Heart right ventricle (tissue), 16 donors: ENCODE data around the gene CHD9NB. TPM values are rescaled to one million over a fixed set of nuclear protein-coding genes. Genes with fewer than 3 reads are reported as not detected.
A peak's percentile ranks its signal among the peaks of the same experiment; 100 is the strongest.

Experiments used
- ATAC-seq, 8 donors: fragments of 200-7000 bp; cut with Tn5 transposase; one replicate each; pipeline ENCODE4 v1.9.1; 2020; ENCODE audit warnings: mild to moderate bottlenecking in 8 of 8, moderate library complexity in 8 of 8, moderate number of reproducible peaks in 1 of 8
- DNase-seq, 2 donors: peaks; one replicate each; pipeline ENCODE4 v3.0.0-alpha.2; 2020
- H3K27ac ChIP-seq, 10 donors: fragments of 200-600 bp; sonication (generic) in 2 of 10; one replicate each; pipeline versions ENCODE4 v1.5.0 to v1.8.0; 2020 to 2022; ENCODE audit warnings: mild to moderate bottlenecking in 3 of 10
- H3K27me3 ChIP-seq, 7 donors: fragments of 200-600 bp; one replicate each; pipeline ENCODE4 v1.8.0; 2021 to 2022; ENCODE audit warnings: mild to moderate bottlenecking in 2 of 7
- H3K36me3 ChIP-seq, 9 donors: fragments of 200-600 bp; sonication (generic) in 1 of 9; one replicate each; pipeline versions ENCODE4 v1.5.0 to v1.8.0; 2020 to 2022; ENCODE audit warnings: mild to moderate bottlenecking in 2 of 9
- H3K4me1 ChIP-seq, 9 donors: fragments of 200-600 bp; sonication (generic) in 1 of 9; one replicate each; pipeline versions ENCODE4 v1.5.0 to v1.8.0; 2020 to 2022; ENCODE audit warnings: mild to moderate bottlenecking in 4 of 9
- H3K4me3 ChIP-seq, 10 donors: fragments of 200-600 bp; sonication (generic) in 2 of 10; one replicate each; pipeline versions ENCODE4 v1.5.0 to v1.8.0; 2020 to 2022; ENCODE audit warnings: mild to moderate bottlenecking in 7 of 10, moderate library complexity in 2 of 10
- H3K9me3 ChIP-seq, 11 donors: fragments of 200-600 bp in 10 of 11; sonication (generic) in 2 of 11; one replicate each; pipeline versions ENCODE4 v1.5.0 to v1.8.0; 2013 to 2022; ENCODE audit warnings: mild to moderate bottlenecking in 2 of 11, control low read depth in 1 of 11, moderate library complexity in 1 of 11
- WGBS, 2 donors: extraction: QIAGEN DNeasy Blood & Tissue Kit; methylation state at CpG; one replicate each; pipeline ENCODE4 v1.1.7; 2013; ENCODE audit warnings: inconsistent platforms in 1 of 2; 5-methylcytosine and 5-hydroxymethylcytosine counted together
- intact Hi-C, 10 donors: fragments of 100-400 bp; cut with DNase I; formaldehyde crosslinking; loops; one replicate each; pipeline versions ENCODE4 v1.11.1 to v1.14.2; 2022
- polyA plus RNA-seq, 2 donors: library from polyadenylated mRNA; stranded (reverse); fragments of 200-250 nt; gene quantifications; one replicate each; pipeline ENCODE4 v1.2.3, GENCODE V29; 2013
- total RNA-seq, 10 donors: library from RNA; stranded (reverse); fragmentation: NEBNext Ultra II Directional in 3 of 10; extraction: Animal tissue kit (Norgen Biotek cat#: 25700) in 3 of 10; gene quantifications; one replicate each; pipeline versions ENCODE4 v1.2.1 to v1.2.4, GENCODE V29; 2021 to 2023
- TF ChIP-seq, protein P1 (sequence below), 9 donors: fragments of 200-600 bp; sonication (generic) in 2 of 9; IDR thresholded peaks; one replicate each; pipeline versions ENCODE4 v1.5.0 to v1.8.0; 2021 to 2022; ENCODE audit warnings: antibody characterized with exemption in 9 of 9, mild to moderate bottlenecking in 5 of 9, moderate library complexity in 1 of 9
- donor health status: Arrhythmogenic right ventricular cardiomyopathy.
- donor health status: ischemic (EF 13 %, LVEDD 7.1; RV severe dilation, severe dysfunction).
- donor health status: healthy with polysubstance abuse.
- donor health status: DM: no; HTN: yes; CAD: no.
- donor health status: DM: no; HTN: no; CAD: no.
- donor health status: ischemic (EF 25% LVEDD 6.9; RV normal size, moderate dysfunction).
- donor health status: ischemic (EF 25% LVEDD 5.7; RV mildly dilated, moderate dysfunction).
- donor health status: healthy.
- donor health status: DM: yes; HTN: yes; CAD: no.
- donor health status: Ischemic cardiomyopathy.
- donor health status: ischemic (EF 35%, LVEDD 5.7; RV mildly dilated, moderate dysfunction).
- donor health status: nonischemic (EF 11% LVEDD 7.7; RV severe dilation, severe dysfunction).
- donor health status: DM: yes; HTN: yes; CAD: no.
- donor health status: PGD.
- donor health status: ischemic (EF 29% LVEDD 5.4; RV normal size, mild dysfunction).
- donor health status: nonischemic (EF 23%, LVEDD 6.1; RV moderate dilation, normal function).

Gene CHD9NB
- total and polyA plus RNA-seq, 12 donors, result 0.17 to 1.5 (median 0.51) TPM; not detected in 2

DNA sequence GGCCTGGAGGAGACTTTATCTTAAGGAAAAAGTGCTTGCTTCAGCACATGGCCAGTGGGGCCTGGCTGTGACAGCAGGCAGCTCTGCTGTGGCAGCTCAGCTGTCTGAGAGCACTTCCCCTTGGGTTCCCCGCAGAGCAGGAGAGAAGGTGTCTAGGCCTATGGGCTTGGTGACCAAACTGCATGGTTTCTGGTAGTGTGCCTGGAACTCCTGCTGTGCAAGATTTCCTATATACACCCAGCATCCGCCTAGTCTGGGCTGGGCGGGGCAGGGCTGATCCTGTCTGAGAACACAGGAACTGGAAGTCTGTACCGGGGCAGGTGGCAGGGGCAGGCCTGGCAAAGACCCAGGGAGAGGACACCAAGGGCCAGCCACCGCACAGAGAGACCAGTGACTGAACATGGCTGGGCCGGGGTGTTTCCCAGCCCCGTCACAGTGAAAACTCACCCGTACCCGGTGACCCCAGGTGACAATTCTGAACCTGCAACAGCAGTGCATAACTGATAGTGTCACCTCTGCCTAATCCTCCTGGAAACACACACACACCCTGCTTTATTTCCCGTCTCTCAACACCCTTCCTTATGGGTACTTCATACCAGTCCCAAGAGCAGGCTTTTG is 41.4 kb upstream of the CHD9NB start:
- TF ChIP-seq, protein P1, sequence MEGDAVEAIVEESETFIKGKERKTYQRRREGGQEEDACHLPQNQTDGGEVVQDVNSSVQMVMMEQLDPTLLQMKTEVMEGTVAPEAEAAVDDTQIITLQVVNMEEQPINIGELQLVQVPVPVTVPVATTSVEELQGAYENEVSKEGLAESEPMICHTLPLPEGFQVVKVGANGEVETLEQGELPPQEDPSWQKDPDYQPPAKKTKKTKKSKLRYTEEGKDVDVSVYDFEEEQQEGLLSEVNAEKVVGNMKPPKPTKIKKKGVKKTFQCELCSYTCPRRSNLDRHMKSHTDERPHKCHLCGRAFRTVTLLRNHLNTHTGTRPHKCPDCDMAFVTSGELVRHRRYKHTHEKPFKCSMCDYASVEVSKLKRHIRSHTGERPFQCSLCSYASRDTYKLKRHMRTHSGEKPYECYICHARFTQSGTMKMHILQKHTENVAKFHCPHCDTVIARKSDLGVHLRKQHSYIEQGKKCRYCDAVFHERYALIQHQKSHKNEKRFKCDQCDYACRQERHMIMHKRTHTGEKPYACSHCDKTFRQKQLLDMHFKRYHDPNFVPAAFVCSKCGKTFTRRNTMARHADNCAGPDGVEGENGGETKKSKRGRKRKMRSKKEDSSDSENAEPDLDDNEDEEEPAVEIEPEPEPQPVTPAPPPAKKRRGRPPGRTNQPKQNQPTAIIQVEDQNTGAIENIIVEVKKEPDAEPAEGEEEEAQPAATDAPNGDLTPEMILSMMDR (IDR thresholded peaks at IDR 0.05), result no peak
- no peaks in the 10 kb centered on the region for H3K36me3 ChIP-seq
- no peaks in the 10 kb centered on the region for H3K9me3 ChIP-seq
- no peak overlapping the region for H3K4me3 ChIP-seq
- no peaks in the 10 kb centered on the region for H3K27me3 ChIP-seq
- peaks cover 40 to 88% (median 80%) of the 10 kb centered on the region in 9 donors for H3K4me1 ChIP-seq
- intact Hi-C loops, result loop anchor here in 4 of 10 donors (5.0 kb wide), 3 partner anchors 33 to 38 kb away; no protein-coding TSS in a partner anchor
- DNase-seq, result peak; percentile 52 to 61
- peak overlapping the region; percentile 38 to 97 (median 72) for H3K27ac ChIP-seq
- WGBS, 2 donors, result 52 to 61% methylated on average over 10 of the region's 10 CpGs
- peak in 2 of 8 donors; percentile 4 to 6 for ATAC-seq

DNA sequence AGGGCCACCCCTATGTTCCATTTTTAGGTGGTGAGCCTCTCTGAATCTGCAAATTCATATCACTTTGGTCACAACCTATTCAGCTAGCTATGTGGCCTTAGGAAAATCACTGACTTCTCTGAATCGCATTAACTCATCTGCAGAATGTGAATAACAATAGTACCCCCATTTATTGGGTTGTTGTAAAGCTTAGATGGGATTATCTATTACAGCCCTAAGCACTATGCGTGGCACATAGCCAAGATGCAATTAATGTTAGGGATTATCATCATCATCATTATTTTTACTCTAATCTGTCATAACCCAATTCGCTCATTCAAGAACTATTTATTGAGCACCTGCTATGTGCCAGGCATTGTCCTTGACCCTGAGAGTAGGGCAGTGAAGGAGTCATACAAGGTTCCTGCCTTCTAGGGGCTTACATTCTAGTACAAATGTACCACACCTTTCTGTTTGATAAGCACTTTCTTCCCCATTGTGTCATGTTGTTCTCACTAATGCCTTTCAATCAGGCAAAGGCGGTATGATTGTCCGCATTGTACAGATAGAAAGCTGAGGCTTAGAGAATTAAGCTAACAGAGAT is 40.6 kb upstream of the CHD9NB start:
- Histone ChIP-seq H3K4me1 (peaks cover 35 to 83% (median 72%) of the 10 kb centered on the region in 9 donors), H3K27ac (peak overlapping the region; percentile 44 to 97 (median 78)), H3K4me3 (no peak overlapping the region), H3K9me3 (no peaks in the 10 kb centered on the region), H3K36me3 (no peaks in the 10 kb centered on the region), H3K27me3 (no peaks in the 10 kb centered on the region)
- WGBS, 2 donors, result 95 to 96% methylated on average over 5 of the region's 5 CpGs
- intact Hi-C loops, result loop anchor here in 4 of 10 donors (5.0 kb wide), 3 partner anchors 34 to 39 kb away; no protein-coding TSS in a partner anchor
- DNase-seq (no peak), ATAC-seq (no peak)
- TF ChIP-seq, protein P1 (IDR thresholded peaks at IDR 0.05), result no peak

DNA sequence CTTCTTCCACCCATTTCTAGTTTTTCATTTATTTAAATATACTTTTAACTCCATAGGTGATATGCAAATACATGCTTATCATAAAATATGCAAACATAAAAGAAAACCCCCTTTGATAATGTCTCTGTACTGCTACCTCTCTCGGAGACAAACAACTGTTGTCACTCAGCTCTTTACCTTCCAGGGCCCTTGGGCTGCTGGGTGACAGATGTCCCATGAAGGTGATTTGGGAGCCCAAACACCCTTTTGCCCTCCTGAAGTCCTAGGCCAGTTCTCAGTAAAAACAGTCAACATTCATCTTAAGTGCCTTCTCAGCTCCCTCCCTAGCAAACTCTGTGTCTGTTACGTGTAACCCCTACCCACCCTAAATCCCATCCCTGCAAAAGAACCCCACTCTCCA is 39.6 kb upstream of the CHD9NB start:
- Histone ChIP-seq H3K27ac (peak overlapping the region; percentile 65 to 97 (median 86)), H3K36me3 (no peaks in the 10 kb centered on the region), H3K9me3 (no peaks in the 10 kb centered on the region), H3K4me3 (no peak overlapping the region), H3K4me1 (peaks cover 35 to 76% (median 62%) of the 10 kb centered on the region in 9 donors), H3K27me3 (no peaks in the 10 kb centered on the region)
- WGBS, 2 donors, result 45 to 81% methylated on average over 2 of the region's 2 CpGs
- intact Hi-C loops, result loop anchor here in 4 of 10 donors (5.0 kb wide), 3 partner anchors 35 to 40 kb away; no protein-coding TSS in a partner anchor
- ATAC-seq (no peak), DNase-seq (no peak)
- TF ChIP-seq, protein P1 (IDR thresholded peaks at IDR 0.05), result no peak

DNA sequence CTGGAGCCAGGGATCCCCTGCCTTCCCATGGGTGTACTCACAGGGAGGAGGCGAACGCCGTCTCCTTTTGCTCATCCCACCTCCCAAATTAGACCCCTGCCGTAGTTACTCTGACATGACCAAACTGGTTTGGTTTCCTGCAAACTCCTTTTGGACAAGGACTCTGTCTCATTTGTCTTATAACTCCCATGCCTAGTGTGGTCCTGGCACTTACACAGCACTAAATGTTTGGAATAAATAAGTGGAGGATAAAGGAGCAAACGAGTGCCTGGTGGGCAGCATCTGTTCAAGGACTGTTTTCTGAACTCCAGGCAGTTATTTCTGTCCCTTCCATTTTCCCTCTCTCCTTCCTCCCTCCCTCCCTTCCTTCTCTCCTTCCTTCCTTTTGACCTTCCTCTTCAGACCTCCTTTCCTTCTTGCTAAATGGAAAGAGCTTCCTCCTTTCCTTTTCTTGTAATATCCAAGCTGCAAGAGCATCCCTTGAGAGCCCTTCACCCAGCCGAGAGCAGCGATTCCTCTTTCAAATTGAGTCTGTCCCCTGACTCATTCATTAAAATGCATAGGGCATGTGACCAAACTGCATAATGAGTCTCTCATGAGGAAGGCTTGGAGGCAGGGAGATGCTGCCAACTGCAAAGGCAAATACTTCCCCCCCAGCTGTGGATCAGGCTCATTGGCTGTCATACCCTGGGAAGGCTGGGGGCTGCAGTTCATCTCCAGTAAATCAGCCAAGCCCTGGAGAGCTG is 38.9 kb upstream of the CHD9NB start:
- DNase-seq, result peak; percentile 60 to 71
- 37 to 47% methylated on average over 7 of the region's 7 CpGs for WGBS, 2 donors
- peak; percentile 24 to 59 (median 45) for ATAC-seq
- intact Hi-C loops, result loop anchor here in 6 of 10 donors (2.0 to 5.0 kb wide), 5 partner anchors 34 to 41 kb away; partner anchors contain the start of gene CHD9 (in 1 of the 6)
- H3K9me3 ChIP-seq, result no peaks in the 10 kb centered on the region
- TF ChIP-seq, protein P1 (IDR thresholded peaks at IDR 0.05), result no peak
- peak overlapping the region in 1 of 10 donors; percentile 5 for H3K4me3 ChIP-seq
- H3K4me1 ChIP-seq, result peaks cover 35 to 78% (median 64%) of the 10 kb centered on the region in 9 donors
- no peaks in the 10 kb centered on the region for H3K27me3 ChIP-seq
- H3K36me3 ChIP-seq, result no peaks in the 10 kb centered on the region
- peak overlapping the region; percentile 77 to 97 (median 86) for H3K27ac ChIP-seq
